Measurements from ENCODE around the gene AMZ1. TPM values are rescaled to one million over a fixed set of nuclear protein-coding genes. Genes with fewer than 3 reads are reported as not detected.

The AMZ1 gene
- total RNA-seq, 2 donors from 2014 or later, result 0.62 TPM; not detected in 1

DNA sequence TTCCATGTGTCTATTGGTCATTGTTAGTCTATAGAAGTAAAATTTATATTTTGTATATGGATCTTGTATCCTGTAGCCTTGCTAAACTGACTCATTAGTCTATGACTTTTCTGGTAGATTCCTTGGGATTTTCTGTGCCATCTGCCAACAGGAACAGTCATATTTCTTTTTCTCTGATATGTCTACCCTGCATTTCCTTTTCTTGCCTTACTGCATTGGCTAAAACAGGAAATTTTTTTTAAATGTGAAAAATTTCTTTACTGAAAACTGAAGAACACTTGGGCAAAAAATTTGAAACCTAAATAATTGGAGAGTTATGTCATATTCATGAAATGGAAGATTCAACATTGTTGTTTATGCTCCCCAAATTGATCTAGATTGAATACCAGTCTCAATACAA is 67.5 kb downstream of the AMZ1 start:
- Histone ChIP-seq H3K27ac (no peak overlapping the region), H3K36me3 (no peaks in the 10 kb centered on the region), H3K9me3 (no peaks in the 10 kb centered on the region), H3K4me1 (replicated peaks) (peaks cover 5% of the 10 kb centered on the region), H3K4me3 (no peak overlapping the region), H3K27me3 (replicated peaks; ENCODE audit: insufficient read depth) (no peaks in the 10 kb centered on the region)
- intact Hi-C loops (cut with DNase I), result no loop called here
- no peak for DNase-seq (ENCODE audit: low spot score)
- TF ChIP-seq POLR2A (IDR thresholded peaks at IDR 0.05) (no peak), POLR2AphosphoS5 (IDR thresholded peaks at IDR 0.05) (no peak)
- TF ChIP-seq, protein P1, sequence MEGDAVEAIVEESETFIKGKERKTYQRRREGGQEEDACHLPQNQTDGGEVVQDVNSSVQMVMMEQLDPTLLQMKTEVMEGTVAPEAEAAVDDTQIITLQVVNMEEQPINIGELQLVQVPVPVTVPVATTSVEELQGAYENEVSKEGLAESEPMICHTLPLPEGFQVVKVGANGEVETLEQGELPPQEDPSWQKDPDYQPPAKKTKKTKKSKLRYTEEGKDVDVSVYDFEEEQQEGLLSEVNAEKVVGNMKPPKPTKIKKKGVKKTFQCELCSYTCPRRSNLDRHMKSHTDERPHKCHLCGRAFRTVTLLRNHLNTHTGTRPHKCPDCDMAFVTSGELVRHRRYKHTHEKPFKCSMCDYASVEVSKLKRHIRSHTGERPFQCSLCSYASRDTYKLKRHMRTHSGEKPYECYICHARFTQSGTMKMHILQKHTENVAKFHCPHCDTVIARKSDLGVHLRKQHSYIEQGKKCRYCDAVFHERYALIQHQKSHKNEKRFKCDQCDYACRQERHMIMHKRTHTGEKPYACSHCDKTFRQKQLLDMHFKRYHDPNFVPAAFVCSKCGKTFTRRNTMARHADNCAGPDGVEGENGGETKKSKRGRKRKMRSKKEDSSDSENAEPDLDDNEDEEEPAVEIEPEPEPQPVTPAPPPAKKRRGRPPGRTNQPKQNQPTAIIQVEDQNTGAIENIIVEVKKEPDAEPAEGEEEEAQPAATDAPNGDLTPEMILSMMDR (IDR thresholded peaks at IDR 0.05), result no peak

DNA sequence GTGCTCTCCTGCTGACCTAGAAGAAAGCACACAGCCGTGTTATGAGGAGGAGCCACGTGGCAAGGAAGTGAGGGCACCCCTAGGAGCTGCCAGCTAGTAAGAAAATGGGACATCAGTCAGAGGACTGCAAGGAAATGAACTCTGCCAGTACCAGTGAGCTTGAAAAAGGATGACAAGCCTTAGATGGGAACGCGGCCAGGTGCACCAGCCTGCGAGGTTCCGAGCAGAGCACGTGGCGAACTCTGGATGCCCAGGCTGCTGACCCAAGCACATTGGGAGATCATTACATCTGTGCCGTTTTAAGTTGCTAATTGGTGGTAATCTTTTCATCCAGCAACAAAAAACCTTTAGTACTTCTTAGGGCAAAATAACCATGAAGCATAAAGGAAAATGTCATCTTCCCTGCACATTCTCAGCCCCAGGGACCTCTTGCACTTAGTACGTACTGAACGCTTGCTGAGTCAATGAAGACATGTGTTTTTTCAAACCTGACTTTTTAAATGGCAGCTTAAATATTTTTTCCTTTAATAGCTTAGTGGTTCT is 69.4 kb downstream of the AMZ1 start:
- H3K36me3 ChIP-seq, result no peaks in the 10 kb centered on the region
- H3K27ac ChIP-seq, result peak overlapping the region; percentile 49 to 67
- H3K27me3 ChIP-seq (replicated peaks; ENCODE audit: insufficient read depth), result no peaks in the 10 kb centered on the region
- no peak overlapping the region for H3K4me3 ChIP-seq
- 11% methylated on average over 11 of the region's 11 CpGs for WGBS
- intact Hi-C loops (cut with DNase I), result no loop called here
- H3K4me1 ChIP-seq (replicated peaks), result peaks cover 5% of the 10 kb centered on the region
- no peaks in the 10 kb centered on the region for H3K9me3 ChIP-seq
- DNase-seq (ENCODE audit: low spot score), result peak; percentile 72
- TF ChIP-seq POLR2AphosphoS5 (IDR thresholded peaks at IDR 0.05), result peak; percentile 57
- TF ChIP-seq, protein P1 (IDR thresholded peaks at IDR 0.05), result no peak

DNA sequence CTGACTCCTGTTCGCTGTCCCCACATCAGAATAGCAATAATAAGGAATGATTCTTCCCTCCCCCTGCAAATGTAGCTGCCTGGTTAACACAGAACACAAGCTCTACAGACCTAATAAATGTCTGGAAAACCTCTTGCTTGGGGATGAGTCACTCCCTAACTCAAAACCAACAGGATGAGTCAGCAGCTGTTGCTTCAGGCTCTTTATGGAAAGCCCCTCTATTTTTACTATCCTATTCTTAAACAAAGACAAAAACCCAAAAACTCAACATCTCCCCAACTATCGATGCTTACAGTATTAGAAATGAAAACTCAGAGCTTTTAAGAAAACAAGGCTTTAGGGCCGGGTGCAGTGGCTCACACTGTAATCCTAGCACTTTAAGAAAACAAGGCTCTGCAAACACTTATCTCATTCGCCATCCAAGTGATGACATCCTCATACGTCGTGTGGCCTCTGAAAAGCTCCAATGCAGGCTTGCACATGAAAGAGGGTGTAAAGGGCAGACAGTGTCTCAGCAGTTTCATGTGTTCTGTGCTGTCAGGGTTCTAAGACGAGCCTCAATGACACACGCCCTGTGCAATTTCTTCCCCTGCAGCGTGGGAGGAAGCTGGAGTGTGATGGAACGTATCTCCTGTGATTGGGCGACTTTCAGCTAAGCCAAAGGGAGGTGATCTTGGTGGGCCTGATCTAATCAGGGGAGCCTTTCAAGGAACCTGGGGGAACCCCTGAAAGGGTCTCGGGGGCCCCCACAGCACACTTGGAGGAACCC is 70.1 kb downstream of the AMZ1 start:
- 22% methylated on average over 12 of the region's 12 CpGs for WGBS
- no peaks in the 10 kb centered on the region for H3K36me3 ChIP-seq
- no peaks in the 10 kb centered on the region for H3K27me3 ChIP-seq (replicated peaks; ENCODE audit: insufficient read depth)
- H3K4me1 ChIP-seq (replicated peaks), result peaks cover 5% of the 10 kb centered on the region
- DNase-seq (ENCODE audit: low spot score), result peak; percentile 43
- no peak for TF ChIP-seq POLR2A (IDR thresholded peaks at IDR 0.05)
- peak; percentile 82 for TF ChIP-seq POLR2AphosphoS5 (IDR thresholded peaks at IDR 0.05)
- H3K27ac ChIP-seq, result peak overlapping the region; percentile 57 to 67
- no peaks in the 10 kb centered on the region for H3K9me3 ChIP-seq
- no peak overlapping the region for H3K4me3 ChIP-seq
- intact Hi-C loops (cut with DNase I), result no loop called here

DNA sequence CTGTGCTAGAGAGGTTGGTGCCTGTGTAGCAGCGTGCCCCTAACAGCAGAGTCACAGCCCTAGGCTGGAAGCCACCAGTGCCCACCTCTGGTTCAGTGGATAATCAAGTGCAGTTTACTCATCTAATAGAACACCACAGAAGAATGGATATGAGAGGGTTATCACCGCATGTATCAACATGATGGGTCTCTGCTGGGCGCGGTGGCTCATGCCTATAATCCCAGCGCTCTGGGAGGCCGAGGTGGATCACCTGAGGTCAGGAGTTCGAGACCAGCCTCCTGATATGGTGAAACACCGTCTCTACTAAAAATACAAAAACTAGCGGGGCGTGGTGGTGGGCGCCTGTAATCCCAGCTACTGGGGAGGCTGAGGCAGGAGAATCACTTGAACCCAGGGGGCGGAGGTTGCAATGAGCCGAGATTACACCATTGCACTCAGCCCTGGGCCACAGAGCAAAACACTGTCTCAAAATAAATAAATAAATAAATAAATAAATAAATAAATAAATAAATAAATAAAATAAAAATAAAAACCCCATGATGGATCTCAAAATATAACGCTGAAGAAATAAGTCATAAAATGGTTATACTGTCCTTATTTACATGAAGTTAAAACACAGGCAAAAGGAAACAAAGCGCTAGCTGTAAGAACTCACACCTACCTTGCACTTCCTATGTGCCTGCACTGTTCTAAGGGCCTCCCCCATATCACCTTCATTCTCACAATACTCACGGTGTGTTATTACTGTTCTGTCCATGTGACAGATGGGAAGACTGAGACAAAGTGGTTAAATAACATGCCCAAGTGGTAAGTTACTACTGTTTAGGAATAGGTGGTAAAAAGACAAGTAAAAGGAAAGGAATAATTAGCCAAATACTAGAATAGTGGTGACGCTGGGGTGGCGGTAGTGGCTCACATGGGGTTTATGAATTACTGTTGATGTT is 70.9 kb downstream of the AMZ1 start:
- Histone ChIP-seq H3K4me1 (replicated peaks) (peaks cover 5% of the 10 kb centered on the region), H3K9me3 (no peaks in the 10 kb centered on the region), H3K27ac (peak overlapping the region; percentile 57 to 67), H3K4me3 (no peak overlapping the region), H3K27me3 (replicated peaks; ENCODE audit: insufficient read depth) (no peaks in the 10 kb centered on the region), H3K36me3 (no peaks in the 10 kb centered on the region)
- 90% methylated on average over 18 of the region's 18 CpGs for WGBS
- DNase-seq (ENCODE audit: low spot score), result no peak
- intact Hi-C loops (cut with DNase I), result no loop called here
- TF ChIP-seq, protein P1 (IDR thresholded peaks at IDR 0.05), result no peak
- no peak for TF ChIP-seq POLR2AphosphoS5 (IDR thresholded peaks at IDR 0.05)
- no peak for TF ChIP-seq POLR2A (IDR thresholded peaks at IDR 0.05)

DNA sequence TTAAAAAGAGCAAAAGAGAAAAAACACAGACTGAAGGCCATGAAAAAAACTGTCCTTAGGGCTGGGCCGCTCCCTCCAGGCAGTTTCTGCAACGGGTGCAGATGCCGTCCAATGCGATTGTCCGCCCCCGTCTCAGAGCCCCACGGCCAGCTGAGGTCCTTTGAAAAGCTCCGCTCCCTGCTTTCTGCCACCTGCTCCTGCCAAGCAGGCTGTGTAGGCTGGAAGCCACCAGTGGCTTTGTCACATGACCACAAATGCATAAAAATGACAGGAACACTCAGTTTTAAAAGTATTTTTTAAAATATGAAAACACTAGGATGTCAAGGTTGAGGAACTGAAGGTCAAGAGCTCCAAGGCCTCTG is 71.7 kb downstream of the AMZ1 start:
- intact Hi-C loops (cut with DNase I), result no loop called here
- H3K4me3 ChIP-seq, result no peak overlapping the region
- H3K4me1 ChIP-seq (replicated peaks), result peaks cover 5% of the 10 kb centered on the region
- WGBS, result 69% methylated on average over 8 of the region's 8 CpGs
- H3K9me3 ChIP-seq, result no peaks in the 10 kb centered on the region
- peak overlapping the region; percentile 47 to 48 for H3K27ac ChIP-seq
- no peak for DNase-seq (ENCODE audit: low spot score)
- H3K27me3 ChIP-seq (replicated peaks; ENCODE audit: insufficient read depth), result no peaks in the 10 kb centered on the region
- H3K36me3 ChIP-seq, result no peaks in the 10 kb centered on the region
- TF ChIP-seq POLR2A (IDR thresholded peaks at IDR 0.05) (no peak), POLR2AphosphoS5 (IDR thresholded peaks at IDR 0.05) (no peak)
- TF ChIP-seq, protein P1 (IDR thresholded peaks at IDR 0.05), result no peak

All from prostate gland (tissue), 2 donors.